ENCODE measurements around the gene CPLANE1.
"Not testable (repeated sequence)": the region's sequence is repeated elsewhere in the genome, so short reads cannot be mapped to it uniquely, and the experiment has no call there.

Gene CPLANE1

DNA sequence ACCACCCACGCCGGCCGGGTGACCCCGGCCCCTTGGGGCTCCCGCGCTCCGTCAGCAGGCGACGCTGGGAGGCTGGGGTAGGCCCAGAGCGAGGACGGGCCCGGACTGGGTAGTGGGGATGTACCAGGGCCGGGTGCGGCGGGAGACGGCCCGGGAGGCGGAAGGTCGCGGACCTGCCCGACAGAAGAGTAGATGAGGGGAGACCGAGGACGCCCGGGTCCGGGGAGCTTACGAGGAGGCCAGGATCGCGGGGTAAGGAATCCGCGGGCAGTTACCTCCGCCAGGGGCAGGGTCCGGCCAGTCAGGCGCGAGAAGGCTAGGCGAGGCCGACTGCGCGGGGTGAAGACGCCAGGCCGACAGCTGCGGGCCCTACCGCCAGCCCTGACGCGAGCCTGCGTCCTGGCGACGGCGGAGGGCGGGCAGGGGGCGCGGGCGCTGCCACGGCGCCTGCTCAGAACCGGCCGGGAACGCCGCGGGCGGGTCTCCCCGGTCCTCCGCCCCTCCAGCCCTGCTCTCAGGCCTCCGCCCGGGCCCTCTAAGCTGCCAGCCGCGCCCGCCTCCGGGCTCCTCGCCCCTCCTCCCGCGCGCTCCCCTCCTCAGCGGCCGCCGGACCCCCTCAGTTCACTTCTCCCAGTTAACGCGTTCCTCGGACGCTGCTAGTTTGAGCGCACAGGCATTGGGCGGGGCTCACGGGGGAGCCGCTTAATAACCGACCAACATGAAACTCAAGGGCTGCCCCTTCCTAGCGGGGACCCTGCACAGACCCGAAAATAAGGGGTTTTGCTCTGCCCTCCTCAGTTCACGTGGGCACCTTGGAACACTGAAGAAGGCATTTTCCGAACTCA is at the start of gene CPLANE1:
Gene CPLANE1 (minus strand): TSS at position 407 of the 845 bp plus-strand sequence. CDS start 1,678 bp downstream, outside the sequence.
- peak; percentile 67 for DNase-seq (ENCODE audit: low spot score)

DNA sequence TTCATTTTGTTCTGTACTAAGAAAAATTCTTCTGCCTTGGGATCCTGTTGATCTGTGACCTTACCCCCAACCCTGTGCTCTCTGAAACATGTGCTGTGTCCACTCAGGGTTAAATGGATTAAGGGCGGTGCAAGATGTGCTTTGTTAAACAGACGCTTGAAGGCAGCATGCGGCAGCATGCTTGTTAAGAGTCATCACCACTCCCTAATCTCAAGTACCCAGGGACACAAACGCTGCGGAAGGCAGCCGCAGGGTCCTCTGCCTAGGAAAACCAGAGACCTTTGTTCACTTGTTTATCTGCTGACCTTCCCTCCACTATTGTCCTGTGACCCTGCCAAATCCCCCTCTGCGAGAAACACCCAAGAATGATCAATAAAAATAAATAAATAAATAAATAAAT is 47.1 kb upstream of the CPLANE1 start:
- not testable (repeated sequence) for DNase-seq (ENCODE audit: low spot score)

DNA sequence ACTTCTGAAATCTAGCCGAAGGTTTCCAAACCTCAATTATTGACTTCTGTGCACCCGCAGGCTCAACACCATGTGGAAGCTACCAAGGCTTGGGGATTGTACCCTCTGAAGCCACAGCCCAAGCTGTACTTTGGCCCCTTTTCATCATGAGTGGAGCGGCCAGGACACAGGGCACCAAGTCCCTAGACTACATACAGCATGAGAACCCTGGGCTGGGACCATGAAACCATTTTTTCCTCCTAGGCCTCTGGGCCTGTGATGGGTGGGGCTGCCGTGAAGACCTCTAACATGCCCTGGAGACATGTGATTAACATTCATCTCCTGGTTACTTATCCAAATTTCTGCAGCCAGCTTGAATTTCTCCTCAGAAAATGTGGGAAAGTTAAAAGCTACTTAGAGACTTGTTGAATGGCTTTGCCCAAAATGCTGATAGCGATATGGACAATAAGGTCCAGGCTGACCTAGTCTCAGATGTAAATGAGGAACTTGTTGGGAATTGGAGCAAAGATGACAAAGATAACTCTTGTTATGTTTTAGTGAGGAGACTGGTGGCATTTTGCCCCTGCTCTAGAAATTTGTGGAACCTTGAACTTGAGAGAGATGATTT is 34.1 kb upstream of the CPLANE1 start:
- no peak for DNase-seq (ENCODE audit: low spot score)

DNA sequence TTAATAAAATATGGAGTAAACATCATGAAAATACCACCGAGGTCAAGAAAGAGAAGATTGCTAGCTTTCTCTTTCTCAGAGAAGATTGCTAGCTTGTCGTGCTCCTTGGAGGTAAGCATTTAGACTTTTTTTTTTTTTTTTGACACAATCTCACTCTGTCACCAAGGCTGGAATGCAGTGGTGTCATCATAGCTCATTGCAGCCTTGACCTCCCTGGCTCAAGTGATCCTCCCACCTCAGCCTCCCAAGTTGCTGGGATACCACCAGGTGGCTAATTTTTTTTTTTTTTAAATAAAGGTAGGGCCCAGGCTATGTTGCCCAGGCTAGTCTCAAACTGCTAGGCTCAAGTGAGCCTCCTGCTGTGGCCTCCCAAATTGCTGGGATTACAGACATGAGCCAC is 26.3 kb upstream of the CPLANE1 start:
- DNase-seq (ENCODE audit: low spot score) = no peak

DNA sequence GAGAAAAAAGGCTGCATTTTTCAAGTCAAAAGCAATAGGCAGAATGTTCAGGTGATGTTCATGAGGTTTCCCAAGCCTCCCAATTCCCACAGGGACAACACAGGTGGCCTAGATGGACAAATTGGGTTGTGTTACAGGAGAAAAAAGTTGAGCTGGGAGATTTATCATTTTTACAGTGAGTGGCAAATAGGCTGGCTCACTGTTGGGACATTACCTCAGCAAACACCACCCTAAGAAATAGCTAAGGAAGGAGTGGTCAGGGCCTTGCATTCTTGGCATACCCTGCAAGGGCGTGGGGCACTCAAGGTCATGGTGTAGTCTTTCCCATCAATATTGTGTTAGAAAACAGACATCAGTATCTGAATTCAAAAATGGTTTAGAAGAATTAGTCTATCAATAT is 23.3 kb upstream of the CPLANE1 start:
- DNase-seq (ENCODE audit: low spot score) = no peak

DNA sequence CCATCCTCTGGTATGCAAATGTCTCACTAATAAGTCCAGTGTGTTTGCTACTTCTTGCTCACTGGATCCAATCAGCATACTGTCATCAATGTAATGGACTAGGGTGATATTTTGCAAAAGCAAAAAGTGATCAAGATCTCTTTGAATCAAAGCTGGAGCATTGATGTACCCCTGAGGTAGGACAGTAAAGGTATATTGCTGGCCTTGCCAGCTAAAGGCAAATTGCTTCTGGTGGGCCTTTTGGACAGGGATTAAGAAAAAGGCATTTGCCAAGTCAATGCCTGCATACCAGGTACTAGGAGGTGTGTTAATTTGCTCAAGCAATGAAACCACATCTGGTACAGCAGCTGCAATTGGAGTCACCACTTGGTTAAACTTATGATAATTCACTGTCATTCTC is 18.9 kb upstream of the CPLANE1 start:
- DNase-seq (ENCODE audit: low spot score) = not testable (repeated sequence)

DNA sequence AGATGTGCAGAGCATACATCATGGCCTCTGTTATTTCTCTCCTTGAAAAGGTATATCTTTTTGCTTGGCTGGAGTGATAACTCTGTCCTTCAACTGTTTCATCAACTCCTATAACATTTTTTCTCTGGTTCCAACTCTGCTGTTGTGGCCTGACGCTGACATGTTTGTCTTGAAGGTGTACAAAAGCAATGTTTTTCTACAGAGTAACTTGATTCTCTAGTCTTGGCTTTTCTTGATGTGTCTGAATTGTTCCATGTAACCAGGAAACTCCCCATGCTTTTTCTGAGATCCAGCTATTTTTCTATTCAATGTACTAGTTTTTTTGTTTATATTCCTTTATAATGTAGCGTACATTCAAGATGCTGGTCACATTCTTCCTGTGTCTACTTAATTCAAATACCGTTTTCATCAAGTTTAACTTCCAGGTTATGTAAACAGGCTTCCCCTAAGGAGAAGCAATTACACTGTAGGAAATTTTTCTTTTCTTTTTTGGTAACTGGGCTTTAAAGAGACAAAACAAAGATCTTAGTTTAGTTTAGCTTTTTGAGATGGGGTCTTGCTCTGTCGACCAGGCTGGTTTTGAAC is 6.7 kb upstream of the CPLANE1 start:
- DNase-seq (ENCODE audit: low spot score) = no peak

DNA sequence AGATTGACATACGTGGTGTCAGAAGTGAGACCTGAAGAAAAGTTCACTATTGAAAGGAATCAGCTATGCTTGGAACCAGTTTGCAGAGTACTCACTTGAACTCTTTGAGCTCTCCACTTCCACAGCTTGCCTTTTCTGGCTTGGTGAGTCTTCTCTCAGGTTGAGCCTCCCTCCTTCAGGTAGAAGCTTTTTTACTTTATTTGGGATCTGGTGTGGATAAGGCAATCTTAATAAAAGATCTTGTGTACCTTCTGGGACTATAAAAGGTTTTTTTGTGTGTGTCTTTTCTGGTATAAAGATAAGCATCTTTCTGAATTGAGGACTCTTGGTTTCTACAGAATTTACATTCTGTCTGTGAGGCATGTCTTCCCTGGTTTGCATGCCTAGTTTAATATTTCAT is 5.4 kb upstream of the CPLANE1 start:
- no peak for DNase-seq (ENCODE audit: low spot score)

DNA sequence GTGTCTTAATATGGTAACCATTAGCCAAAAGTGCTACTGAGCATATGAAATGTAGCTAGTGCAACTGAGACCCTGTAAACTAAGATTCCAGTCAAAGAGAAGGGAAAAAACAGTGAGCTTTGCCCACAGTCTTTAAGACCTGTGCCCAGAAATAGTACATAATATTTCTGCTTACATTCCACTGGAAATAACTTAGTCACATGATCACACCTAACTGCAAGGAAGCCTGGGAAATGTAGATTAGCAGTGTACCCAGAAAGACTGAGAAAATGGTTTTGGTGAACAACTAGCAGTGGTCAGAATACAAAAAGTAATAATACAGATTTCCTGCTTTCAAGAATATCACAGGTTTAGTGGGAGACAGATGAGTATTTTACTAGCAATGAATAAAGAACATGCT is 2.5 kb upstream of the CPLANE1 start:
- DNase-seq (ENCODE audit: low spot score) = no peak

DNA sequence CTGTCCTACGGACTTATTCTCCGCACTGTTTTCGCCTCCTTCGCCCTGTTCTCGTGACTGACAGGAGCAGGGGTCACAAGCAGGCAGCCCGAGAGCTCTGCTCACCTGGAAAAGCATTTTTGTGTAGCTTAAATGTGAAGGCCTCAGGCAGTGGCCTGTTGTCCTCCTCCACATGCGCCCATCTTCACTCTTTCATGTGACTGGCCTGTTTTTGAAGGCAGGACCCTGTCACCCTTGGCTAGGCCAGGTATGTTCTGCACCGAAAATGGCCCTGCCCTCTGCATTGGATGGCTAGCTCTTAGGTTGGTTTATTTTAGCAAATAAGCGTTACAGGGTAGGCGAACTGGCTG is 614 bp upstream of the CPLANE1 start:
- DNase-seq (ENCODE audit: low spot score) = no peak

DNA sequence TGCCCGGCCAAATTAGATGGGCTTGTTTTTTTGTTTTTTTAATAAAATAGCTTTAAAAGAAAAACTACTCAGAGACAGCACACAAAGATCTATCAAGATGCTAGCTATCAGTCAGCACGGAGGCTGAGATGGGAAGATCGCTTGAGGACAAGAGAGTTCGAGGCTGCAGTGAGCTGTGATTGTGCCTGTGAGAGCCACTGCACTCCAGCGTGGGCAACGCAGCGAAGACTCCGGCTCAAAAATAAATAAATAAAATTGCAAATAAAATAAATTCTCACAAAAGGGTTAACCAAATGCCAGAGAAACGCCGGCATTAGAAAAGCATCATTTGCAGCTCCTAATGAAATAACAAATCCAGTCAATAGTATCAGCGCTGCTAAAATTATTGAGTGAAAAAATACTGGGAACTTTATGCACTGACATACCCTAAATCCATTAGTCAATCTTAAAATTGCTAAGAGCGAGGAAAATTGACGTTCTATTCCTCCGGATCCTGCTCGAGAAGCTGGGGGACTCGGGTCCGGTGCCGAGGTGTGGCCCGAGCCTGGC is 681 bp downstream of the CPLANE1 start:
- peak; percentile 32 for DNase-seq (ENCODE audit: low spot score)

DNA sequence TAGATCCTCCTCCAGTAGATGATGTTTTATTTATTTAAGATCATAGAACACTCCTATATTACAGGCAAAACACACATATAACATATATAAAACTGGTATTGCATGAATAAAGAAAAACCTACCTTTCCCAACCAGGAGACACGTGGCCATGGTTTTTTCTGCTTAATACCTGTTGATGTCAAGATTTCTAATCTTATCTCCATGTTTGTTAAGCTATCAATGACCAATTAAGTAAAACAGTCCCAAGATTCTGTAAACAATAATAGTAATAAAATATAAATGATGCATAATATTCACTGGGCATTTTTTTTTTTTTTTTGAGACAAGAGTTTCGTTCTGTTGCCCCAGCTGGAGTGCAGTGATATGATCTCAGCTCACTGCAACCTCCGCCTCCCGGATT is 1.7 kb downstream of the CPLANE1 start:
- DNase-seq (ENCODE audit: low spot score) = no peak

DNA sequence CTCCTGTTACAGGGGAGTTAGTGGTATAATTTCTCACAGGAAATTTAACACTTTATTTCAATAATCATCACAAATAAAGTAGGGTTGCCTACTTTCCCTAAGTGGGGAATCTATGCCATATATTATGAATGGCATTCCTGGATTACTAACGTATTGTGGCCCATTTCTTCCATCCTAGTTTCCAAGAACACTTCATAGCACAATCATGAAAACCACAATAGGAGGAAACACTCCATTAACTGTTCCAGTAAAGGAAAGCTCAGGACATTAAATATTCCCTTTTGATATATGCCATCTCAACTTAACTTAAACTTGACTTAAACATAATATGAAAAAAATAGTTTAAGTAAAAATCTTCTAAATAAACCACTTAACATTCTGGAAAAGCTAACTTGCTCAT is 2.1 kb downstream of the CPLANE1 start:
- DNase-seq (ENCODE audit: low spot score) = no peak

DNA sequence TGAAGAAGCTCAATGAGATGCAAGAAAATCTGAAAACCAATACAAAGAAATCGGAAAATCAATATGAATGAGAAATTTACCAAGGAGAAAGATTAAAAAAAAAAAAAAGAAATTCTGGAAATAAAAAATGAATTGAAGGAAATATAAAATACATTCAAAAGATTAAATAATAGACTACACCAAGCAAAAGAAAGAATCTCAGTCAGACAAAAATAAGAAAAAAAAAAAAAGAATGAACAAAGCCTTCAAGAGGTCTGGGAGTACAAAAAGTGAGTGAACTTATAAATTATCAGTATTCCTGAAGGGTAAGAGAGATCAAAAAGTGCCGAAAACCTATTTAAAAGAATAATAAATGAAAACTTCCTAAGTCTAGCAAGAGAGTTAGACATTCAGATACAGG is 14.9 kb downstream of the CPLANE1 start:
- no peak for DNase-seq (ENCODE audit: low spot score)

DNA sequence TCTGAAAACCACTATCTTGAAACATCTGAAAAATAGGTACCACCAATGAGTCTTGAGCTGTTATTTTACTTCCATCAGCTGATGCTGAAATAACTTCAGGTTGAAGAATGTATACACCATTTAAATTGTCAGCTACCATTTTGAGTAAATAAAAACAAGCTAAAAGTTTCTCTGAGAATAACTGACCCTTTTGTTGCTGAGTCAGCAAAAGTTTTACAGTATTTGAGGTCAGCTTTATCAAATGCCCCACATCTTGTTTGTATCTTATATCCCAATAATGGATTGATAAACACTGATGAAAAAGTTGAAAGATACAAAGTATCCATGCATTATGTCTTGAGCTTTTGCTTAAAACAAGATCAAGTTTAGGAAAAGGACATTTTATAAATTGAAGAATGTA is 22.8 kb downstream of the CPLANE1 start:
- DNase-seq (ENCODE audit: low spot score) = no peak

DNA sequence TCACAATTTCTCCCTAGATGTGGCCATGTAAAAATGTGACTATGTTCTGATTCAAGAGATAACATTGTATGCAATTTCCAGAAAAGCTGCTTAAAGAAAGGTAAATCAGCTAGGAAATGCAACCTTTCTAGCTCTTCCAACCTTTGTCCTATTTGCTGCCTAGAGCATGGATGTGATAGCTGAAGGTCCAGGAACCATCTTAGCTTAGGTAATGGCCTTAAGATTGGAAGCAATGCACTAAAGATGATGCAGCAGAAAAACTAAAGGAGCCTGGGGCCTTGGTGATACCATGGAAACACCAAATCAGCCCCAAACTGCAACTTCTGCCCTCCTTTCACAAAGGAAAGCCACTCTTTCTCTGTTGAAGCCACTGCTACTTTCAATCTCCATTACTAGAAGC is 27.0 kb downstream of the CPLANE1 start:
- no peak for DNase-seq (ENCODE audit: low spot score)

DNA sequence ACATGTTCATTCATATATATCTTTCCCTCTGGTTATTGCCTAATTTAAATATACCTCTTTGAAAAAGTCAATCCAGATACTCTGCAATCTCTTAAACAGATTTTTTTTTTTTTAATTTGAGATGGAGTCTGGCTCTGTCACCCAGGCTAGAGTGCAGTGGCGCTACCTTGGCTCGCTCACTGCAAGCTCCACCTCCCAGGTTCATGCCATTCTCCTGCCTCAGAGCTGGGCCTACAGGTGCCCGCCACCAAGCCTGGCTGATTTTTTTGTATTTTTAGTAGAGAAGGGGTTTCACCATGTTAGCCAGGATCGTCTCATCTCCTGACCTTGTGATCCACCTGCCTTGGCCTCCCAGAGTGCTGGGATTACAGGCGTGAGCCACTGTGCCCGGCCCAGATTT is 28.8 kb downstream of the CPLANE1 start:
- not testable (repeated sequence) for DNase-seq (ENCODE audit: low spot score)

DNA sequence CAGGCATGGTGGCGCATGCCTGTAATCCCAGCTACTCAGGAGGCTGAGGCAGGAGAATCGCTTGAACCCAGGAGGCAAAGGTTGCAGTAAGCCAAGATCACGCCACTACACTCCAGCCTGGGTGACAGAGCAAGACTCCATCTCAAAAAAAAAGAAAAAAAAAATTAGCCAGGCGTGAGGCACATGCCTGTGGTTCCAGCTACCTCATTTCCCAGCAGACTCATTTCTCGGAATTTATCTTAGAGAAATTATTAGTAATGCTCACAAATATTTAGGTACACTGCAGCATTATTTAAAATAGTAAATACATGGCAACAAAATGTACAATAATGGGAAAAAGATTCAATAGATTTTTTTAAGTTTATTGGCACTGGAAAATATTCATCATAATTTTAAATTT is 29.8 kb downstream of the CPLANE1 start:
- DNase-seq (ENCODE audit: low spot score) = not testable (repeated sequence)

DNA sequence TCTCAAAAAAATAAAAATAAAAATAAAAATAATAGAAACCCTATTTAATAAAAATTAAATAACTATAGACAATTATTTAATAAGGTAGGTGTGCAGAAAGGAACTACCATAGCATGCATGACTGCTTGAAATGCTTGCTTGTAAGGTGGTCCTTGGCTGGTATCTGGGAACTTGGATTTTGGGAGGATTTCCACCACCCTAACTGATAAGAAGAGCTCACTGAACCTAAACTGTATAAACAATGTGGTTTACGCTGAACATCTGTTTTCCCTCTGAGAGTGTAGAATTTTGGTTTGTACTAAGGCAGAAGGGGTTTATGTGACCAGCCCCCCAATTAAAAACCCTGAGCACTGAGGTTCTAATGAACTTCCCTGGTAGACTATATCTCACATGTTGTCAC is 31.2 kb downstream of the CPLANE1 start:
- DNase-seq (ENCODE audit: low spot score) = no peak

DNA sequence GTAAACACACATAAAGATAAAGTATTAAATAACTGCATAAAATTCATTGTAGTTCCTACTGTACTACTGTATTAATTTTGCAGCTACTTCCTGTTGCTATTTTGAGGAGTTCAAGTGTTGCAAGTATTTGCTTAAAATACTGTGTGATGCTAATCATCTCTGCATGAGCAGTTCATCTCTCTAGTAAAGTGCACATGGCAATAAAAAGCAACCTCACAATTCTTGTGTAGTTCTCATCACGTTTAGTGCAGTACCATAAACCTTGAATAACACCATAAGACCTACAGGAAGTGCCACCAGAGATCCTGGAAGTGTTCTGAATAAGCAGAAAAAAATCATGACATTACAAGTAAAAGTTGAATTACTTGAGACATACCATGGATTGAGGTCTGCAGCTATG is 34.6 kb downstream of the CPLANE1 start:
- DNase-seq (ENCODE audit: low spot score) = no peak

DNA sequence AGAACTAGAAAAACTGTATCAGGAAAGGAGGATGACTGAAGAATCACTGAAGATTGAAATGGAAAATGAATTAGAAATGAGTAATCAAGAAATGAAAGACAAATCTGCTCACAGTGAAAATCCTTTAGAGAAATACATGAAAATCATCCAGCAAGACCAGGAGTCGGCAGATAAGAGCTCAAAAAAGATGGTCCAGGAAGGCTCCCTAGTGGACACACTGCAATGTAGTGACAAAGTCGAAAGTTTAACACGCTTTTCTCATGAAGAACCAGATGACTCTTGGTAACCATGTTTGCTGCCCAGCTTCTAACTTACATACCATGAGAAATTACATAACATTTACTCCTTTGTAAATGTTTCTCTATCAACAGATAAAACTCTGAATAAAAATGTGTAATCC is 37.1 kb downstream of the CPLANE1 start:
- DNase-seq (ENCODE audit: low spot score) = no peak

DNA sequence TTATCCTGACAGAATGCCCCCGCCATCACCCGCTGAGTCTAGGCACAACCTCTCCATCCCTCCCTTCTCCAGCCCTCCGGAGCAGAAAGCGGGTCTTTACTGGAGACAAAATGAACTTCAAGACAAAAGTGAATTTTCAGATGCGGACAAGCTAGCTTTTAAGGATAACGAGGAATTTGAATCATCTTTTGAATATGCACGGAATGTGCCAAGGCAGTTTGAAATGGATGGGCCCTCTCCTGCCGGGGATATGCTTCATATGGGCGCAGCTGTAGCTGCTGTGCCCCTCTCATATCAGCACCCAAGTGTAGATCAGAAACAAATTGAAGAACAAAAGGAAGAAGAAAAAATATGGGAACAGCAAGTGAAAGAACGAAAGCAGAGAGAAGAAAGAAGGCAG is 37.5 kb downstream of the CPLANE1 start:
- no peak for DNase-seq (ENCODE audit: low spot score)
